Urinary bladder (tissue), 4 donors: ENCODE results near the gene GPS2. TPM values are rescaled to one million over a fixed set of nuclear protein-coding genes. Genes with fewer than 3 reads are reported as not detected.

Experiments
- DNase-seq: peaks from one replicate; pipeline ENCODE4 v3.0.0-alpha.2; 2015; ENCODE audit errors: extremely low spot score
- H3K27ac ChIP-seq: one replicate; pipeline ENCODE4 v1.5.1; 2013; ENCODE audit warnings: low read depth, mild to moderate bottlenecking, moderate library complexity
- H3K36me3 ChIP-seq: one replicate; pipeline ENCODE4 v1.6.1; 2013; ENCODE audit warnings: mild to moderate bottlenecking, moderate library complexity; ENCODE audit not compliant: insufficient read depth
- H3K4me1 ChIP-seq: one replicate; pipeline ENCODE4 v1.6.1; 2013; ENCODE audit warnings: mild to moderate bottlenecking, moderate library complexity; ENCODE audit not compliant: insufficient read depth
- H3K4me3 ChIP-seq: one replicate; pipeline ENCODE4 v1.5.1; 2013; ENCODE audit warnings: low read depth, low read length
- WGBS: extraction: QIAGEN DNeasy Blood & Tissue Kit; methylation state at CpG from one replicate; pipeline ENCODE4 v1.1.7; 2013; 5-methylcytosine and 5-hydroxymethylcytosine counted together
- polyA plus RNA-seq: library from polyadenylated mRNA; stranded (reverse); fragments of 200-250 nt; gene quantifications from one replicate; pipeline ENCODE4 v1.2.3, GENCODE V29; 2013
- total RNA-seq: library from RNA; depleted of rRNA; stranded (reverse); fragments of >200 nt; gene quantifications from one replicate; pipeline ENCODE4 v1.2.3, GENCODE V29; 2014
- donor health status: healthy with polysubstance abuse.
- donor health status: healthy.

The GPS2 gene
- total and polyA plus RNA-seq, 2 donors, result 25.0 to 70.2 TPM

DNA sequence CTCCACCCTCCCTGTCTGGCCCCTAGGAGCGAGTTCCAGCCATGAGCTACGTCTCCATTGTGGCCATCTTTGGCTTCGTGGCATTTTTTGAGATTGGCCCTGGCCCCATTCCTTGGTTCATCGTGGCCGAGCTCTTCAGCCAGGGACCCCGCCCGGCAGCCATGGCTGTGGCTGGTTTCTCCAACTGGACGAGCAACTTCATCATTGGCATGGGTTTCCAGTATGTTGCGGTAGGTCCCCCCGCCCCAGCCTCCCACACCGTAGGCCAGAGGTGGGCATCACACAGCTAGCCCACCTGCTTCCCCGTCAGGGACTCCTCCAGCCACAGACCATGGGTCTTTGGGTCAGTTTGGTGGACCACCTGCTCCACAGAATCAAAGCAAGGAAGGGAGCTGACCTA is 29.5 kb downstream of the GPS2 start:
- H3K4me1 ChIP-seq, result no peaks in the 10 kb centered on the region
- DNase-seq, result no peak
- H3K27ac ChIP-seq, result no peak overlapping the region
- 84% methylated on average over 12 of the region's 12 CpGs for WGBS
- no peak overlapping the region for H3K4me3 ChIP-seq
- H3K36me3 ChIP-seq, result no peaks in the 10 kb centered on the region

GRCh38 chr17:7284911-7285310 is 30.2 kb downstream of the GPS2 start:
- Histone ChIP-seq H3K4me3 (no peak overlapping the region), H3K4me1 (no peaks in the 10 kb centered on the region), H3K36me3 (no peaks in the 10 kb centered on the region), H3K27ac (no peak overlapping the region)
- 94% methylated on average over 16 of the region's 16 CpGs for WGBS
- DNase-seq, result no peak

- no peaks in the 10 kb centered on the region for H3K4me1 ChIP-seq
- H3K27ac ChIP-seq, result no peak overlapping the region
- no peak for DNase-seq
- no peak overlapping the region for H3K4me3 ChIP-seq
- no peaks in the 10 kb centered on the region for H3K36me3 ChIP-seq
- 79% methylated on average over 18 of the region's 18 CpGs for WGBS
These were observed 31.5 kb downstream of the GPS2 start for GRCh38 chr17:7283471-7284216.

DNA sequence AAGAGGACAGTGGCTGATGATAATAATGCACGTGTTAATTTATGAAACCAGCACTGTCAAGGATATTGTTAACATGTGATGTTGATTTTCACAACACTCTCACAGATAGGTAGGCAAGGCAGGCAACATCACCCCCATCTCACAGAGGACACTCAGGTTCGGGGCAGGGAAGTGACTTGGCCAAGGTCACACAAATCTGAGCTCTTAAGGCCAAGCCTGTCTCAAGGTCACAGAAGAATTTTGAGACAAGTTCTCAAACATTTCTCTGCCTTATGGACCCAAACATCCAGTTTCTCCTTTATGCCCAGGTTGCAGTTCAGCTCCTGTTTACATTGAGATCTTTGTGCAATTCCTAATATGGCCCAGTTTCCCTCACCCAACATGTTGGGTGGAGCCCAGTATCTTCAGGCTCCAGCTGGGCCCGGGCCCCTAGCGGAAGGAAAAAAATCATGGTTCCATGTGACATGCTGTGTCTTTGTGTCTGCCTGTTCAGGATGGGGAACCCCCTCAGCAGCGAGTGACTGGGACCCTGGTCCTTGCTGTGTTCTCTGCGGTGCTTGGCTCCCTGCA is 32.3 kb downstream of the GPS2 start:
- H3K4me3 ChIP-seq, result no peak overlapping the region
- no peak overlapping the region for H3K27ac ChIP-seq
- 38% methylated on average over 6 of the region's 6 CpGs for WGBS
- no peaks in the 10 kb centered on the region for H3K36me3 ChIP-seq
- no peak for DNase-seq
- no peaks in the 10 kb centered on the region for H3K4me1 ChIP-seq

- no peak overlapping the region for H3K27ac ChIP-seq
- H3K4me3 ChIP-seq, result peak overlapping the region; percentile 45
- no peaks in the 10 kb centered on the region for H3K36me3 ChIP-seq
- H3K4me1 ChIP-seq, result no peaks in the 10 kb centered on the region
- DNase-seq, result no peak
- WGBS, result 2% methylated on average over 43 of the region's 43 CpGs
These were observed 33.0 kb downstream of the GPS2 start for GRCh38 chr17:7281953-7282751.

- H3K27ac ChIP-seq, result peak within 1 kb of the TSS; percentile 62
- WGBS, result under 1% methylated on average over 71 of the region's 71 CpGs
- DNase-seq, result peak; percentile 79
- H3K4me3 ChIP-seq, result peak within 1 kb of the TSS; percentile 45
- H3K36me3 ChIP-seq, result no peaks in the 10 kb centered on the region
- H3K4me1 ChIP-seq, result no peaks in the 10 kb centered on the region
These were observed 33.8 kb downstream of the GPS2 start, which contains the start of gene SLC2A4 for GRCh38 chr17:7281074-7281952. Gene SLC2A4, plus strand, starts transcription at chr17:7281718. Its CDS starts 217 bp downstream, at chr17:7281935.

GRCh38 chr17:7280519-7281073 is 34.6 kb downstream of the GPS2 start:
- DNase-seq, result peak; percentile 71
- WGBS, result under 1% methylated on average over 29 of the region's 29 CpGs
- H3K4me3 ChIP-seq, result peak overlapping the region; percentile 29
- peak overlapping the region; percentile 62 for H3K27ac ChIP-seq
- no peaks in the 10 kb centered on the region for H3K36me3 ChIP-seq
- H3K4me1 ChIP-seq, result no peaks in the 10 kb centered on the region

DNA sequence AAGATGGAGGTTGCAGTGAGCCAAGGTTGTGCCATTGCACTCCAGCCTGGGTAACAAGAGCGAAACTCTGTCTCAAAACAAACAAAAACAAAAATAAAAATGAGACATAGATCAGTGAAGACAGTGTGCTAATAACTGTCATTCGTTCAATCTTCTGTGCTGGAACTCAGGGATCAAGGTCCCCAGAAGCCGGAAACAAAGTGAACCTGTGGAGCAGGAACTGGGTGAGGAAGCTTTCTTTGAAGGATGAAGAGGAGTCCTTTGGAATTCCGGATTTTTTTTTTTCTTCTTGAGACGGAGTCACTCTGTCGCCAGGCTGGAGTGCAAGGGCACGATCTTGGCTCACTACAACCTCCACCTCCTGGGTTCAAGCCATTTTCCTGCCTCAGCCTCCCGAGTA is 35.7 kb downstream of the GPS2 start:
- Histone ChIP-seq H3K27ac (no peak overlapping the region), H3K4me3 (no peak overlapping the region), H3K36me3 (no peaks in the 10 kb centered on the region), H3K4me1 (no peaks in the 10 kb centered on the region)
- no peak for DNase-seq
- WGBS, result 81% methylated on average over 8 of the region's 8 CpGs

- H3K36me3 ChIP-seq, result no peaks in the 10 kb centered on the region
- no peak overlapping the region for H3K4me3 ChIP-seq
- no peak overlapping the region for H3K27ac ChIP-seq
- H3K4me1 ChIP-seq, result no peaks in the 10 kb centered on the region
- 35% methylated on average over 1 of the region's 1 CpG for WGBS
- no peak for DNase-seq
These were observed 48.4 kb downstream of the GPS2 start for GRCh38 chr17:7266784-7267183.

- Histone ChIP-seq H3K4me1 (no peaks in the 10 kb centered on the region), H3K4me3 (no peak overlapping the region), H3K27ac (no peak overlapping the region), H3K36me3 (no peaks in the 10 kb centered on the region)
- DNase-seq, result no peak
- 47% methylated on average over 4 of the region's 4 CpGs for WGBS
These were observed 51.4 kb downstream of the GPS2 start for GRCh38 chr17:7263801-7264078.

DNA sequence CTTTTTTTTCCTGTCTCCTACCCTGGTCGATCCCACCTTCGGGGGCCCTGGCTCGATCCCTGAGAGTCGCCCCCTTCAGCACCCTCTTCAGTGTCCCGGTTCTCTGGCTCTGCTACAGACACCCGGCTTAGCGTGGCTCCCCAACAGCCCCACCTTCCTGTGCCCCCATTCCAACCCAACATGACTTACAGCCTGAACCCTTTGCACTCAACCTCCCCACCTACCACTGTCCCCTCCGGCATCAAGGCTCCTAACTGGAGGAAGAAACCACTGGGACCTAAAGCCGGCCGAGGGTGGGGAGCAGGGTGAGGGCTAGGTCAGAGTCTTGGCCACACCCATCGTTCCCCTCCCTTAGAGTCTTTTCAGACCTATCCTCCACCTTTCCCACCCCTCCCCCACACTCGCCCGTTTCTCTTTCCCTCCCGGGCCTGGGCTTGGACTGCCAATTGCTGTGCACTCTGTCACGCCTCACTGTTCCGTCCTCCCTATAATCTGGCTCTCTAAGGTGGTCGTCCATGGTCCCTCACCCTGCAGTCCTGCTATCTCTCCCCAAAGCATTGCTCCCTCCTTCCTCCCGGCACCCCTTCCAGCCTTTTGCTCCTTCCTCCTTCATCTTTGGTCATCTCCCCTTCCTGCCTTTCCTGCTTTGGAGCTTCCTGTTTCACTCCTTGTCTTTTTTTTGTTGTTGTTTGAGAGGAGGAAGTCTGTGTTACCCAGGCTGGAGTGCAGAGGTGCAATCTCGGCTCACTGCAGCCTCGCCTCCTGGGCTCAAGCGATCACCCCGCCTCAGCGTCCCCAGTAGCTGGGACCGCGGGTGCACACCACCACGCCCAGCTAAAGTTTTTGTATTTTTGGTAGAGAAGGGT is 52.0 kb downstream of the GPS2 start:
- DNase-seq, result no peak
- 8% methylated on average over 26 of the region's 26 CpGs for WGBS
- no peaks in the 10 kb centered on the region for H3K36me3 ChIP-seq
- peak overlapping the region; percentile 10 for H3K4me3 ChIP-seq
- peak overlapping the region; percentile 57 for H3K27ac ChIP-seq
- no peaks in the 10 kb centered on the region for H3K4me1 ChIP-seq
